SU-DHL-6 (cell line): ENCODE measurements around the gene CAV1.

Source experiments
- EZH2phosphoT487 ChIP-seq: fragments of 200-600 bp; sonication (generic), shearing (Covaris generic); conservative IDR thresholded peaks from 2 replicates; pipeline ENCODE4 v1.6.1; 2018; ENCODE audit warnings: mild to moderate bottlenecking, antibody characterized with exemption, low read length, moderate library complexity, mixed read lengths
- TF ChIP-seq, protein P1 (sequence below): fragments of 200-600 bp; sonication (generic); IDR thresholded peaks from one replicate; pipeline ENCODE4 v1.5.1; 2017; ENCODE audit warnings: antibody characterized with exemption, mild to moderate bottlenecking, low read length, moderate library complexity; ENCODE audit not compliant: insufficient read depth, poor library complexity, severe bottlenecking

DNA sequence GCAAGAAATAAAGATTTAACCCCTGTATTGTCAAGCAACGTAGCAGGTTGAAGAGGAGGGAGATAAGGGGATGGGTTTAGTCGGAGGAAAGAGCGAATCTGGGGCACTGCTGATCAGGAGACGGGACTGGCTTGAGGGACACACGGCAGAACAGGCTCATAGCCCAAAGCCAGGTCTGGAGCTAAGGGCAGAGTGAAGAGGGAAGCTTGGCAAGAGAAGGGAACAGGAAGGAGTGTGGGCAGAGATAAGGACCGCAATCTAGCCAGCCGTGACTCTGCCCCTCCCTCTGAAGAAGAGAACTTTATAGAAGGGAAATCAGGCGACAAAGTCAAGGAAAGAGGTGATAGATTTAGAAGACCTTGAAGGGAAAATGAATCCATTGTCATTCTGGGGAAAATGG, 67.6 kb downstream of the CAV1 start:
- TF ChIP-seq, protein P1, sequence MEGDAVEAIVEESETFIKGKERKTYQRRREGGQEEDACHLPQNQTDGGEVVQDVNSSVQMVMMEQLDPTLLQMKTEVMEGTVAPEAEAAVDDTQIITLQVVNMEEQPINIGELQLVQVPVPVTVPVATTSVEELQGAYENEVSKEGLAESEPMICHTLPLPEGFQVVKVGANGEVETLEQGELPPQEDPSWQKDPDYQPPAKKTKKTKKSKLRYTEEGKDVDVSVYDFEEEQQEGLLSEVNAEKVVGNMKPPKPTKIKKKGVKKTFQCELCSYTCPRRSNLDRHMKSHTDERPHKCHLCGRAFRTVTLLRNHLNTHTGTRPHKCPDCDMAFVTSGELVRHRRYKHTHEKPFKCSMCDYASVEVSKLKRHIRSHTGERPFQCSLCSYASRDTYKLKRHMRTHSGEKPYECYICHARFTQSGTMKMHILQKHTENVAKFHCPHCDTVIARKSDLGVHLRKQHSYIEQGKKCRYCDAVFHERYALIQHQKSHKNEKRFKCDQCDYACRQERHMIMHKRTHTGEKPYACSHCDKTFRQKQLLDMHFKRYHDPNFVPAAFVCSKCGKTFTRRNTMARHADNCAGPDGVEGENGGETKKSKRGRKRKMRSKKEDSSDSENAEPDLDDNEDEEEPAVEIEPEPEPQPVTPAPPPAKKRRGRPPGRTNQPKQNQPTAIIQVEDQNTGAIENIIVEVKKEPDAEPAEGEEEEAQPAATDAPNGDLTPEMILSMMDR: no peak
- TF ChIP-seq EZH2phosphoT487: no peak
